NCI-H446 (cell line): ENCODE results near the gene CCDC9B.

Experiments
- DNase-seq, 2 experiments: peaks; one replicate each; lab custom pipeline; 2025; lab: John Stamatoyannopoulos, UW

The CCDC9B gene

DNA sequence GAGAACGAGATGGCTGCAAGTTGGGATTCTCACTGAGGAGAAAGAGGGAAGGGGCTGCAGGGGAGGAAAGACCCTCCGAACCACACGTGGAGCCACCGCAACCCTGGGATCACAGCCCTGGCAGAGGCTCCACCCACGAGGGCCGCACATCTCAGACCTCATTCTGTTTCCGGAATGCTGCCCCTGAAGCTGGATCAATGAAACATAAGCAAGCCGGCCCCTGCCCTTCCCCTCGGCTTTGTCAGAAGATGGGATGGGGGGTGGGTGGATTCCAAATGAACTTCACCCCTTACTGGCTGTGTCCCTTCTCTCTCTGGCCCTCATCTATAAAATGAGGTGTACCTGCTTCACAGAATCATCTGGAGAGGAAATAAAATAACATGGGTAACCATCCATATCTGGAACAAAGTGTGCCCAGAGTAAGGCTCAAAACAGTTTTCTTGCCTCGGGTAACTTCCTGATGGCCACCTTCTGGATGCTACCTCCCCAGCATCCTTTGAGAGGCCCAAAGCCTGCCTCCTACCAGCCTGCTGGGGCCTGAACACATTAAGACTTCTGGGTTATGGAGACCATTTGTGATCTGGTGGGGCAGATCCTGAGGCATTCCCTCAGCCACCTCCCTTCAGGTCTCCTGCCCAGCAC lies 4.6 kb upstream of the CCDC9B start:
- DNase-seq = no peak

DNA sequence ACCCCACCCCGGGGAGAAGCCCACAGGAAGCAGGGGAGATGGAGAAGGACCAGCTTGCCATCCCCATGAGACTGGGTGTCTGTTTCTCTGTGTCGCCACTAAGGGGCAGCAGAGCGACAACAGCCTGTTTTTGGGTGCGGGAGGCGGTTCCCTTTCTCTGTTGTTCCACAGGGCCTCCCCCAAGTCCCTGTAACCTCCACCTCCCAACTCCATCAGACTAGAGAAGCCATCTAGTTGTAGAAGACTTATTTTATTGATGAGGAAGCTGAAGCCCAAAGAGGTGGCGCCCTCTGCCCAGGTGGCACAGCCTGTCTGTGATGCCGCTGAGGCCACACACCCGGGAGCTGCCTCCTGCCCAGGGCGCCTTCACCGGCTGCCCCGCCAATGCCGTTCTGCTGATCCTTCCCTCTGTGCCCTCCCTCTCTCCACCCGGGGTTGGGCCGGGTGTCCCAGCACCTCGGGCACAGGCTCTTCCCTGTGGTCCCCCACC lies 3.9 kb upstream of the CCDC9B start:
- DNase-seq = peak; percentile 26 to 63

DNA sequence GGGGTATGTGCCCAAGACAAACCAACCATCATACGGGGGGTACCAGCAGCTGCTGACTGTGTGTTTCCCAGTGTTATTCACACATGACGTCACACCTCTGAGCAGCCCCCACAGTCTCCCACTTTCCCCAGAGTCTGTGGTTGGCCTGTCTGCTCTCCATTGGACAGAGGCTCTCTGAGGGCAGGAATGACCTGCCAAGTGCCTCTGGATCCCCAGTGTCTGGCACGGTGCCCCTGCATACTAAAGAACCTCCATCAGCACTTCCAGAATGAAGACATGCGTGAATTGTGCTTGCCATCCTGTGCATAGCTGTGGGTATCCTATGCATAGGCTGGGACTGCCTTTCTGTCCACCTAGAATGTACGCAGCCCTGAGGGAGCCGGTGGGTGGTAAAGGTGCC lies 3.5 kb upstream of the CCDC9B start:
- DNase-seq = no peak

DNA sequence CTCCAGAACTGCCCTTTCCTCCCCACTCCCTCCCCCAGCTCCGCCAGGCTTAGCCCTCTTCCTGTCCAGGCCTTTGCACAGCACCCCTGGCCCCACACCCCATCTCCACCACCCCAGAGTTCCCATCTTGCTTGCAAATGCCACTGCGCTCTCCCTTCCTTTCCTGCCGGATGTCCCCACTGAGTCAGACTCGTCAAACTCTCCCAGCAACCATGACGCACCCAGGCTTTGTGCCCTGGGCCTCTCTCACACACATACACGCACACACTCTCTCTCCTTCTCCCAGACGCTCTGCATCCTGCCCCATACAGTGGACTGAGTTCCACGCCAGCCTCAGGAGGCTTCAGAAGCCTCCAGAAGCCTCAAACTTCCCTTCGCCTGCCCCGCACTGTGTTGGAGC lies 2.8 kb upstream of the CCDC9B start:
- no peak for DNase-seq

DNA sequence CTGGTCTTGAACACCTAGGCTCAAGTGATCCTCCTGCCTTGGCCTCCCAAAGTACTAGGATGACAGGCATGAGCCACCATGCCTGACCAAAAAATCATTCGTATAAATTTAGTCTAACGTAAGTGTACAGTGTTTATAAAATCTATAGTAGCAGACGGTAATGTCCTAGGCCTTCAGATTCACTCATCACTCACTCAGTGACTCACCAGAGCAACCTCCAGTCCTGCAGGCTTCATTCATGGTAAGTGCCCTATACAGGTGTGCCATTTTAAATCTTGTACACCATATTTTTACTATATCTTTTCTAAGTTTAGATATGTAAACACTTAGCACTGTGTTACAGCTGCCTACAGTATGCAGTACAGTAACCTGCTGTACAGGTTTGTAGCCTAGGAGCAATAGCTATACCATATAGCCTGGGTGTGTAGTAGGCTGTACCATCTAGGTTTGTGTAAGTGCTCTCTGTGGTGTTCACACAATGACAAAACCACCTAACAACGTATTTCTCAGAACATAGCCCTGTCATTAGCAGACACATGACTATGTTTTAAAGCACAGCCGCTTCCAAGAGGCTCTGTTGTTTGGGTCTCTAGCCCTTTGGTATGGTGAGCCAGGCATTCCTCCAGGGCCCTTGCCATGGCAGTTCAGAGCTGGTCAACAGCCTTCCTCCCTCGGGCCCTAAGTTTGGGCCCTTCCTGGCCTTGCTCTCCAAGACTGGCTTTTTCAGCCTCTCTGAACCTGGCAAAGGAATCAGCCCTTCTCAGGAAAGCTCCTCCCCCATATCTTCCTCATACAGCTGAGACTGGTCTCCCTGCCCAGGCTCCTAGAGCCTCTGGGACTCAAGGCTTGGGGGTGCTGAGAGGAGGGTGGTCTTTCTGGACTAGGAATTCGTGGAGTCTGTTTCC lies 1.9 kb upstream of the CCDC9B start:
- DNase-seq = no peak

DNA sequence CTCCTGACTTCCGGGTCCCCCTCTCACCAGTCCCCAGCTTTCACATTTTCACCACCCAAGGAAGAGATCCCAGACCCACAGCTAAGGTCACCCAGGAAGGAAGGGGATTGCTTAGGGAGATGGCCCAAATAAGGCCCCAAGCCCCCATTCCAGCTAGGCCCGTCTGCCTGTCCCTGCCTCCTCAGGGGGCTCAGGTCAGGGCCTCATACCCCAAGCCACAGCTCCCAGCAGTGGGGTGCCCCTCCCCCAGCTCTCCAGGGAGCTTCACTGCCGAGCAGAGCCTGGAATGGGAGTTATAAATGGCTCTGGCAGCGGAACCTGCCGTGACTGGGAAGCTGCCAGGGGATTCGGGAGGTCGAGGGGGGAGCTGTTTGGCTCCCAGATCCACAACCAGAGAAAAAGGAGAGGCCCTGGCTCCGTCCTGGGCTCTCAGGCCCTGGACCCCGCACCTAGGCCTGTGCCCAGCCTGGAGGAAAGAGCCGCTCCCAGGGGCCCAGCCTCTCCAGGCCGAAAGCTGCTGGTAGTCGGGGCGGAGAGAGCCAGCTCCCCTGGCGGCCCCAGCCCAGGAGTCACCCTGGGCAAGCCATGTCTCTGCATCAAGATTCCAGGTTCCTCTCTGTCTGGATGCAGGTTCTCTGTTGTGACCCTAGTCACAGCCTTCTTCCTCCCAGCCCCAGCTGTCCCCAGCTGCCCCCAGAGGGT lies 550 bp downstream of the CCDC9B start:
- peak in 1 of 2 experiments; percentile 66 for DNase-seq

DNA sequence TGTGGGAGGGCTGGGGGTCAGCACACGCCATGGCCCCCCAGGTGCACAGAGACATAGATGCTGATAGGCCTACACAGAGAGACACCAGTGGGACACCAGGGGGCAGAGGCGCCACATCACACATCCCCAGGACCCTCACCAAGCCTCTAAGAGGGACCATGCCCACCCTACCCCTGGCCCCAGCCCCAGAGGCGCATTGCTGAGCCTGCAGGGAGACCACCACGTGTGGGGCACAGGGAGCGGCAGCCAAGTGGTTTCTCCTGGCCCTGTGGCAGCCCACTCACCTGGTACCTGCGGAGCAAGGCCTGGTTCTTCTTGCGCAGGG lies 1.2 kb downstream of the CCDC9B start:
- DNase-seq = peak in 1 of 2 experiments; percentile 12

DNA sequence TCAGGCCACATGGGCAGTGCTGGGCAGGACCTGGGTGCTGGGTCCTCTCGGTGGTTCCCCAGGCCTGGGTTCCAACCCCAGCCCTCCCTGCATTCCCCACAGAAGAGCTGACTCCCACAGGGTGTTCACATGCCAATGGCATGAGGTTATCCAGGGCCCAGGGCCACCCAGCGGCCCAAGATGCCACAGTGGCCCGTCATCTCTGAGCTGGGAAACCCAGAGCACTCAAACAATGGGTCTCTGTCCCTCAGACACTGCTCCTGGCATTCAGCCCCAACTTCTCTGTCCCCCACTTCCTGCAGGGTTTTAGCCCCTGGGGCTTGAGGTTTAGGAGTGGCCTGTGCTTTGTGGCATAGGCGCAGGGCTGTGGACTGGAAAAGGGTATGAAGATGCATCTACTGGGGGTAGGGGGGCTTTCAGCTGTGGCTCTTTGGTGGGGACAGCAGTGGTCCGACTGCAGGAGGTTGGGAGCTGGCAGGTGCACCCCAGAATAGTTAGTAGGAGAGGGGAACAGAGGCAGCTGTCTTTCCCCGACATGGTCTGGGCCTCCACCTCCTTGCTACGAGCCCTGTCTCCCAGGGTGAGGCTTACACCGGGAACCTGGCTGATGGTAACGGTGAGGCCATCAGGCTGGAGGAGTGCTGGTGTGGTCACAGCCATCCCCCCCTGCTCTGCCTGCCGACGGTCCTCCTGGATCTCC lies 1.7 kb downstream of the CCDC9B start:
- no peak for DNase-seq

DNA sequence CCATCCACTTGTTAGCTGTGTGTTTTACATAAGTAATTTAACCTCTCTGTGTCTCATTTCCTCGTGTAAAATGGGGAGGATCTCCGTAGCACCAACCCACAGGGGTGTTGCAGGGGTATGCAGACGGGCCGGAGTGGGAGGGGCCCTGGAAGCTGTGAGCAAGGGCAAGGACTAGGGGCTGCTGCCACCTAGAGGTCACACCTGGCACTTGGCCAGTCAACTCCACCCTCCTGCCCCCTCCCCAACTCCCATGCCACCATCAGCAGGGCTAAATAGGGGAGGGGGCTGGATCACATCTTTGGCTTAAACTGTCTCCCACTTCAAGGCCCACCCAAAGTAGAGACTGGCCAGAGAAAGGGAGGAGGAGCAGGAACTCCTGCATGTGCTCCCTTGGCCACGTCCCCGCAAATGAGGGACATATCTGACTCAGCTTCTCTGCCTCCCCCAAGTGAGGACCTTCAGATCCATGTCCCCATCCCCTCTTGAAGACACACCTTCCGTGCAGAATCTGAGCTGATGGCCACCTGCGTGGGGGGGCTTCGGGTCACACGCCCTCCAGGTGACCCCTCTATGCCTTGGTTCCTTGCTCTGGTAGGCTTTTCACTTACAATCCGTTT lies 2.6 kb downstream of the CCDC9B start:
- peak in 1 of 2 experiments; percentile 52 for DNase-seq

DNA sequence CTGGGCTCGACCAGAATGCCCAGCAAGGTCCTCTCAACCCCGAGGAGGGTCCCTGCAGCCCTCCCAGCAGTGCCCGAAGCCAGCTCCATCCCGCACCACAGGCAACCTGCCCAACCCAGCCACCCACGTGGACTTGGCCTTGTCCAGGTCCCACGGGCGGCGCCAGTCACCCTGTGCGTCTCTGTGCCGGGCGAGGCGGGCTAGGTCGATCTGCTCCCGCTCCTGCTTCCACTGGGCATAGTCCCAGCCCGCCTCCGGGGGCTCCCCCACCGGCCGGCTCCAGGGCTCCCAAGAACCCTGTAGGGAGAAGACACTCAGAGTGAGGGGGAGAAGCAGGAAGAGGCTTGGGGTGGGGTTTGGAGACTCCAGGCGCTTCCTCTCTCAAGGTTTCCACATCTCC lies 3.1 kb downstream of the CCDC9B start:
- DNase-seq = no peak

DNA sequence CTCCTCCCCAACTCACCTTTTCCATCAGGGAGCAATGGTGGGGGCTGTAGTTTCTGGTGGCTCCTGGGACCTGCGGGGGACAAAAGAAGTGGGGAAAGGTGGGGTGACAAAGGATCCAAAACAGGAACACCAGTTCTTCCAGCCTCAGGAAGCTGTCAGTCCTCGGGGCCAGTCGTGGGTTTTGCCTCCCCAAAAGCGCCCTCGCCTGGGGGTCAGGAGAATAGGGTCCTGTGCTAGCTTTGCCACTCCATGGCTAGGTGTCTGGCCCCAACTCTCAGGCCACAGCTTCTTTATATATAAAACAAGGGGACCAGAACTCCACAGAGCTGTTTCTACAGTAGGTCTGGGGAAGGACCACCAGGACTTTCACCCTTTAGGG lies 4.0 kb downstream of the CCDC9B start:
- DNase-seq = no peak

DNA sequence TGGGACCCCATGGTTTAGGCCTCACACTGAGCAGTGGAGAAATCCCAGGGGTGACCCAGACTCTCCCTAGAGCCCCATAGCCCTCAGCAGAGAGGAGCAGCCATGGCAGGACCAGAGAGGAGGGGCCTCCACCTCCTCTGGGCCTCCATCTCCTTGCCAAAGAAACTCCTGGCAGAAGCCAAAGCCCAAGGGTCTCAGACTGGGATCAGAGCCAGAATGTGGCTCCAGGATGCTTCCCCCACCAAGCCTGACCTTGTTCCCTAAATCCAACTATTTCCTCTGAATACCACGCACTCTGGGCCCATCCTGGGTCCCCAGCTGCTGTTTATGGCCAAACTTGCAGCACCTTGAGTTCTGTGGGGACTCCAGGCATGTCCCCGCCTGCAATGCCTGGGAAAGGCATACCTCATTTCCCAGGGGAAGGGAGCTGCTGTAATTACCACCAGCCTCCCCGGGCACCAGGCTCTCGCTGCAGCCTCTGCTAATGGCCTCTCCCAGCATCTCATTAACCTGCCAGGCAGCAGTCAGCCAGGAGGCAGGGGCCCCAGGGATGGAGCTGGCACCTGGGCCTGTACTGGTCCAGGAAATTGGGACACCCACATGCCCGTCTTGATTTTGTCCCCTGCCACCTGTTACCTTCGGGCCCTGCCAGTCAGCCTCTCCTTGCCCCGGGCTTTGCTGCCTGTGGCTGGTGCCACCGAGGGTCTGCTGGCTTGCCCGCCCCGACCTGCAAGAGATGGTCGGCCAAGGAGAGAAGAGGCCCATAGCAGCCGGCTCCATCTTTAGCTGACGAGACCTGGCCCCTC lies 4.6 kb downstream of the CCDC9B start:
- DNase-seq = peak in 1 of 2 experiments; percentile 75

DNA sequence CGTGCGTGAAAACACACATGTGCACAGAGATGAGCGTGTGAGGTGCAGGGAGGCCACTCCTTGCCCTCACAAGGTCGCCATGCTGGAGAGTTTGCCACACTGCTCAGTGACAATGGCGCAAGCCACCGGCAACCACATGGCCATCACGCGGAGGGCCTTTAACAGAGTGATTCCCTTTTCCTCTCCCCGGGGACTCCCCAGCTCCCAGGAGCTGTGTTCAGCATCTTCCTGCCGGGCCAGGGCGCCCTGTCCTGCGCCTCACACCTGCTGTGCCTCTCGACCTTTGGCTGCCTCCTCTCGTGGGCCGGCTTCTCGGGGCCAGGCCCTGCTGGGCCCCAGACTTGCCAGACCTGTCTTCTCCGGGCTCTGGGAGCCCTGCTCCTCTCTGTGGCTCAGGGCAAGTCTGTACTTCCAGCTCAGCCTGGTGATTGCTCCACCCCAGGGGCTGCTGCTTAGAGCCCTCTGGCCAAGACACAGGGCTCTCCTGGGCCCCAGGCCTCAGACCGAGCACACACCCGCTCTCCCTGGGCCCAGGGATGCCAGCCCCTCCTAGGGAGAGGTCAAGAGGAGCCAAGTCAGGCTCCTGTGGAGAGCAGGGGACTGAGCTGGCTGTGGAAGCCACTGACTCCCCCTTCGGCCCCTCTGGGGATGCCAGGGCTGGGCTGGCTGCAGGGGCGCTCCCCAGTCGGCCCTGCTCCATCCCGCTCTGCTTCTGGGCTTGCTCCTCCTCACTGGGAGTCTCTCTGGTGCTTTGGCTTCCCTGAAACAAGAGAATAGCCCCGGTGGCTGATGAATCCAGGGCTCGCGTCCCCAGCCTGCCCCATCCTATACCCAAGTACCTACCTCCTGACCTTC lies 5.6 kb downstream of the CCDC9B start:
- DNase-seq = no peak

DNA sequence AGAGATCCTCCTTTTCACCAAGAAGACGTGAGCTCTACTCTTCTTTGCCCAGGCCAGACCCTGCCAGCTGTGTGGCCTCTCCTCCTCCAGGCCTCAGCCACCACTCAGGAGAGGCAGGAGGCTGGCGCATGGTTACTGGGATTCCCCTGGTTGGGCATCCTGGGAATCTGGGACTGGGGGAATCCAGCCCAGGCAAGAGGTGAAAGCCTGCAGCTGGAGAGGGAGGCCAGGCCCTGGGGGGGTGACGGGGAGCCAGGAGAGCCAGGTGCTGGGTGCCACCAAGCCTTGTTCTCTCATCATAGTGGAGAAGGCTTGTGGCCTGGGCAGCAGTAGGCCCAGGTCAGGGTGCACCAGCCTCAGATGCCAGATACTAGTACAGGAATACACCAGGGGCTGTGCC lies 6.2 kb downstream of the CCDC9B start:
- DNase-seq = no peak

DNA sequence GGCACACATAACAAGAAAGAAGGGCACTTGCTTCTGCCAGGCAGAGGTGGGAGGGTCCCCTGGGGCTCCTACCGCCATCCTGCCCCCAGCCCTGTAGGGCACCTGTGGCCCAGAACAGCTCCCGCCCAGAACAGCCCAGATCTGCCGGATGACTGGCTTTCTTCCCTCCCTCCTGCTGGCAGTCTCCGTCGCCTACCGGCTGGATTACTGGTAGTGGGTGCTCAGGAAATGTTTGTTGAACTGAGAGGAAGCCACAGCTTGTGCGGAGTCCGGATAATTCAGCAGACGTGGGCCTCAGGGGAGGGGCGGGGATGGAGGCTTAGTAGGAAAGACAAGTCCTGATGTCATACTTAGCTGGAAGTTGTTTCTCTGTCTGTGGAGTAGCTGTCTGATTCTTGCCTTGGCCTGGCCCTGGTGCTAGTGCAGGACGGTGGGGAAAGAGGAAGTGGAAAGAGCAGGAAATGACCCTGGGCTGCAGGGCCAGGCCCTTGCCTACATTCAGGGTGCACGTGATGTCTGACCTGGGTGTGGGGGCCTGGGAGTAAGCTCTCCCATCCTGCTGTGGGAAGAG lies 6.7 kb downstream of the CCDC9B start:
- no peak for DNase-seq

DNA sequence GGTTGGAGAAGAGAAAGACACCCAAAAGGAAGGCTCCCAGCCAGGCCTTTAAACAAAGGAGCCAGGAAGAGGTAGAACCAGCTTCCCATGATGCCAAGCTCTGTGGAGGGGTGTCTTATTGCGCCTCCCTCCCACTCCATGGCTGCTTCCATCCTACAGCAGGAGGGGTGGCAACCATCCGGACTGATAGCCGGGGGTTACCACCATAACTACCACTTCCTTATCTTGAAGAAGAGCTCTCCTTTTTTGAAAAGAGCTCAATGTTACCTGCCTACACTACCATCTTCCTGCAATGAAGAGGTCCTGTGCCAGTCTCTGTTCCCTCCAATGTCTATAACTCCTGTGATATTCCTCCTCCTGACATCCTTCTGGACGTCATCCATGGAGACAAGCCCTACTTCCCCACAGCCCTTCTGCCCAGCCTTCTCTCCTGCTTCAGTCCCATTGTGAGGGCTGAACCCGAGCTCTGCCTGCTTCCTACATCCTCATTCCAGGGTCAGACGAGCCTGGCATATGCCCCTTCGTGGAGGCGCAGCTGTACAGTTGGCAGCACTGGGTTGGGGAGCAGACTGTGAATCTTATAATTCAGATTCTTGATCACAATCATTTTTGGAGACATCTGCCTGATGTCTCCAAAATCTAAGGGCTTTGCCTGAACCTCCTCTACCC lies 8.5 kb downstream of the CCDC9B start:
- DNase-seq = no peak

DNA sequence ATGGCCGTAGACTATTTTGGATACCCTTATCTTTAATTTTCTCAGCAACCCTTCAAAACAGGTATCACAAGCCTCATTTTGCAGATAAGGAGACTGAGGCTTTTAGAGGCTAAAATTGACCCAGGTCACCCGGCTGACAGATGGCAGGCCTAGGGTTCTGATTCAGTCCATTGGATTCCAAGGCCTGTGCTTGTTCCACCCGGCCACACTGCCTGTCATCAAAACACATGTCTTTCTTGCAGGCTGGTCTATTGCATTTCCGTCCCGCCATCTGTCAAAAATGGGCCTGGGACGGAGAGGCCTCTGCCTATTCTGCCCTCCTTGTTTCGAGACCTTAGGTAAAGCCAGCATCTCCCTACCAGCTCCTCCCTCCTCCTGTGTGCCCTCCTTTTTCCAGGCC lies 9.1 kb downstream of the CCDC9B start:
- DNase-seq = no peak

DNA sequence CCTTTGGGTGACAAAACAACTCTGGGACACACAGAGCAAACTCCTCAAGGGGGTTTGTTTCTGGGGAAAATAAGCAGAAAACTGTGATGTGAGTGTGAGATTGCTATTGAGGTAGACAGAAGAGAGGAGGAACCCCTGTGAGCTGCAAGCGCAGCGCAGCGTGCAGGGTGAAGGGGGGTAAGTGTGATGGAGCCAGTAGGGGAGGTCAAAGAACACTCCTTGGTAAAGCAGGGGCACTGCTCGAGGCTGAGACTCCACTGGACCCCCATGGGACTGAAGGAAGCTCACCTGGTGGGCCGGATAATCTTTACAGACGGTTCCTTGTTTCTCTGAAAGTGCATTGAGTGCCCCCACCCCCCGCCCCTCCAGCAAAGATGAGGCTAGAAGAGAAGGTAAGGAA lies 9.7 kb downstream of the CCDC9B start:
- no peak for DNase-seq

DNA sequence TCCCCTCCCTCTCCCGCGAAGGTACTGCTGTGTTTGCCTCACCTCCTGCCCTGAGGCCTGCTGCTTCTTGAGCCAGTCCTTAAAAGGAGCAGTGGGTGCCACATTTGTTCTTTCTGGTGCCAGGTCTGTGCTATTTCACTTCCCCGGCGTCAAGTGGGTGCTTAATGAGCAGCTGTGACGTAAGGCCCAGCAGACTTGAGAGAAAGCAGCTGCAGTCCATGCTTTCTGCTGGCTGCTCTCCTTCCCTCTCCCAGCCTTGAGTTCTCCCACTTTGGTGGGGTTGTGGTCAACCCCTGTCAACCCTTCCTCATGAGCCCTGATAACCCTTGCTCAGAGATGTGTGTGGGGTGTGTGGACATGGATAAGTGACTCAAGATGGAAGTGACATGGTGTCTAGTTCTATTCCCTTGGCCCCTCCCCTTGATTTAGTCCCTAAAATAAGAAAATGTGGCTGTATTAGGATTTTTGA lies 10.3 kb downstream of the CCDC9B start:
- no peak for DNase-seq
